Upper lobe of left lung (tissue), 6 donors: ENCODE results near the gene ERMARD. TPM values are rescaled to one million over a fixed set of nuclear protein-coding genes. Genes with fewer than 3 reads are reported as not detected.

Source experiments
- ATAC-seq, 2 donors: fragments of 200-7000 bp; cut with Tn5 transposase; one replicate each; pipeline ENCODE4 v1.9.1; 2022; ENCODE audit warnings: mild to moderate bottlenecking in 2 of 2, moderate library complexity in 2 of 2; ENCODE audit not compliant: low FRiP score in 2 of 2
- DNase-seq, 2 donors: peaks; one replicate each; pipeline ENCODE4 v3.0.0-alpha.2; 2019 to 2020
- H3K27ac ChIP-seq, 4 donors: fragments of 200-600 bp; sonication (generic); one replicate each; pipeline ENCODE4 v1.5.1; 2016 to 2019
- H3K27me3 ChIP-seq, 4 donors: fragments of 200-600 bp; sonication (generic); one replicate each; pipeline ENCODE4 v1.5.1; 2017 to 2019
- H3K36me3 ChIP-seq, 4 donors: fragments of 200-600 bp; sonication (generic); one replicate each; pipeline ENCODE4 v1.5.1; 2016 to 2019
- H3K4me1 ChIP-seq, 4 donors: fragments of 200-600 bp; sonication (generic); one replicate each; pipeline ENCODE4 v1.5.1; 2018 to 2019
- H3K4me3 ChIP-seq, 4 donors: fragments of 200-600 bp; sonication (generic); one replicate each; pipeline ENCODE4 v1.5.1; 2017 to 2019; ENCODE audit warnings: mild to moderate bottlenecking in 2 of 4, moderate library complexity in 1 of 4
- H3K9me3 ChIP-seq, 4 donors: fragments of 200-600 bp; sonication (generic); one replicate each; pipeline ENCODE4 v1.5.1; 2018 to 2019
- EP300 ChIP-seq, 4 donors: sonication (generic); formaldehyde crosslinking; IDR thresholded peaks; one replicate each; pipeline ENCODE4 v1.5.1; 2017; ENCODE audit warnings: antibody characterized with exemption in 4 of 4, control low read depth in 2 of 4
- POLR2A ChIP-seq, 4 donors: fragments of 450-650 bp; IDR thresholded peaks; one replicate each; pipeline ENCODE4 v1.5.1; 2016 to 2017; ENCODE audit warnings: antibody characterized with exemption in 4 of 4, mild to moderate bottlenecking in 2 of 4
- POLR2AphosphoS5 ChIP-seq, 2 donors: sonication (generic); formaldehyde crosslinking; IDR thresholded peaks; one replicate each; pipeline ENCODE4 v1.5.1; 2017; ENCODE audit warnings: antibody characterized with exemption in 2 of 2
- WGBS, 2 donors: methylation state at CpG; one replicate each; pipeline ENCODE4 v1.1.5; 2017 to 2018; 5-methylcytosine and 5-hydroxymethylcytosine counted together
- total RNA-seq, 6 donors: library from RNA; depleted of rRNA in 4 of 6; stranded (reverse); fragments of >200 nt in 4 of 6; gene quantifications; one replicate each; pipeline versions ENCODE4 v1.1.0 to v1.2.1, GENCODE V29; 2016 to 2021
- TF ChIP-seq, protein P1 (sequence below), 6 experiments: fragments of 450-650 bp in 4 of 6; fragments of 200-600 bp in 2 of 6; sonication (generic) in 2 of 6; IDR thresholded peaks; one replicate each; pipeline ENCODE4 v1.5.1; 2016 to 2019; ENCODE audit warnings: antibody characterized with exemption in 6 of 6
- donor health status: DM: no; HTN: no; CAD: no; lungs with moderate emphysema.
- donor health status: DM: no; HTN: yes; CAD: no; lungs with severe emphysema.

Gene ERMARD
- total RNA-seq, 6 donors from 2014 or later, result 12.6 to 51.3 (median 18.5) TPM

DNA sequence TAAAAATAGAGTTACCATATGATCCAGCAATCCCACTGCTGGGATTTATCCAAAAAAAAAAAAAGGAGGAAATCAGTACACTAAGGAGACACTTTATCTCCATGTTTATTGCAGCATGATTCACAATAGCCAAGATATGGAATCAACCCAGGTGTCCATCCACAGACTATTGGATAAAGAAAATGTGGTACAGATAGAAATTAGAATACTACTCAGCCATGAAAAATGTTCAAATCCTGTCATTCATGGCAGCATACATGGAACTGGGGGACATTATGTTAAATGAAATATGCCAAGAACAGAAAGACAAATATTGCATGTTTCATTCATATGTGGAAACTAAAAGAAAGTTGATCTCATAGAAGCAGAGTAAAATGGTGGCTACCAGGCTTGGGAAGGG, 75.3 kb downstream of the ERMARD start:
- DNase-seq, result no peak

DNA sequence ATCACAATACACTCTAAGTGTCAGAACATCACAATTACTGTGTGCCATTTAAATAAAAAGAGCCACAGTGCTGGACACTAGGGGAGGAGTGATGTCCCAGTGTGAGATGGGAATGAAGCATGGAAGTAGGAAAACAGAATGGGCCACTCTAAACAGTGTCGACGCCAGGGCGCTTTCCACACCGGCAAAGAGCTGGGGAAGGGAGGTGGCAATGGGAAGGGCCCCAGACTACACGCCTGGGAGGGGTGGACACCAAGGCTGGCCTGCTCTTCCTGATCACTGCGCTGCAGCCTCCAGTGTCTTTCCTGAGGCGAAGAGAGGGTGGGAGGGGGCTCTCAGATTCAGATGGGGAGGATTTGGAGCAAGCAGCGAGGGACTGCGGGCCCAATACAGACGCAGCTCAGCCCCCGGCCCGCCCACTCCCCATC, 75.9 kb downstream of the ERMARD start:
- WGBS, 2 donors, result 69 to 71% methylated on average over 12 of the region's 12 CpGs
- no peak for DNase-seq

More for the DNA sequence above, 75.3 kb downstream of the ERMARD start:
- no peak for TF ChIP-seq EP300 (IDR thresholded peaks at IDR 0.05)
- TF ChIP-seq, protein P1, sequence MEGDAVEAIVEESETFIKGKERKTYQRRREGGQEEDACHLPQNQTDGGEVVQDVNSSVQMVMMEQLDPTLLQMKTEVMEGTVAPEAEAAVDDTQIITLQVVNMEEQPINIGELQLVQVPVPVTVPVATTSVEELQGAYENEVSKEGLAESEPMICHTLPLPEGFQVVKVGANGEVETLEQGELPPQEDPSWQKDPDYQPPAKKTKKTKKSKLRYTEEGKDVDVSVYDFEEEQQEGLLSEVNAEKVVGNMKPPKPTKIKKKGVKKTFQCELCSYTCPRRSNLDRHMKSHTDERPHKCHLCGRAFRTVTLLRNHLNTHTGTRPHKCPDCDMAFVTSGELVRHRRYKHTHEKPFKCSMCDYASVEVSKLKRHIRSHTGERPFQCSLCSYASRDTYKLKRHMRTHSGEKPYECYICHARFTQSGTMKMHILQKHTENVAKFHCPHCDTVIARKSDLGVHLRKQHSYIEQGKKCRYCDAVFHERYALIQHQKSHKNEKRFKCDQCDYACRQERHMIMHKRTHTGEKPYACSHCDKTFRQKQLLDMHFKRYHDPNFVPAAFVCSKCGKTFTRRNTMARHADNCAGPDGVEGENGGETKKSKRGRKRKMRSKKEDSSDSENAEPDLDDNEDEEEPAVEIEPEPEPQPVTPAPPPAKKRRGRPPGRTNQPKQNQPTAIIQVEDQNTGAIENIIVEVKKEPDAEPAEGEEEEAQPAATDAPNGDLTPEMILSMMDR (IDR thresholded peaks at IDR 0.05), result no peak
- no peak for TF ChIP-seq POLR2A (IDR thresholded peaks at IDR 0.05)
- no peak for TF ChIP-seq POLR2AphosphoS5 (IDR thresholded peaks at IDR 0.05)
- no peak overlapping the region for H3K27ac ChIP-seq
- ATAC-seq, result no peak
- H3K4me1 ChIP-seq, result peaks cover 0 to 4% (median 2%) of the 10 kb centered on the region in 4 donors
- no peaks in the 10 kb centered on the region for H3K36me3 ChIP-seq
- H3K4me3 ChIP-seq, result no peak overlapping the region
- H3K9me3 ChIP-seq, result no peaks in the 10 kb centered on the region
- H3K27me3 ChIP-seq, result no peaks in the 10 kb centered on the region

DNA sequence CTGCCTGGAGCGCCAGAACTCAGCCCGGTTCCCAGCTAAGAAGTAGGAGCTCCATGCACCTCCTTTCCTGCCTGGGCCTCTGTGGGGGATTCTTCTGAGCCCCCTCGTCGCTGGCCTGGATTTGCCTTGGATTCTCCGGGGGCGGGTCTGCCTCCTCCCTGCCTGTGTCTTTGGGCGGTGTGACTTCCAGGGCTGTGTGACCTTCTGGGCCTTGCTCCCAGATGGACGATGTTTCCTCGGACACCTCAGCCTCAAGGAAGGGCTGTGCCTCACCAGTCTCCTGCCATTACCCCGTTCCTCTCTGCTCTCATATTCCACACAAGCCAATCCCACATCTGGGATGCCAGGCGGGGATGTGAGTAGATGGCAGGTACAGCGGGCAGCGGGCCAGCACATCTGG, 76.8 kb downstream of the ERMARD start:
- TF ChIP-seq, protein P1 (IDR thresholded peaks at IDR 0.05), result no peak
- no peak for TF ChIP-seq EP300 (IDR thresholded peaks at IDR 0.05)
- TF ChIP-seq POLR2A (IDR thresholded peaks at IDR 0.05), result no peak
- TF ChIP-seq POLR2AphosphoS5 (IDR thresholded peaks at IDR 0.05), result no peak
- ATAC-seq (no peak), DNase-seq (no peak)

More for the DNA sequence above, 75.9 kb downstream of the ERMARD start:
- Histone ChIP-seq H3K27ac (no peak overlapping the region), H3K4me3 (no peak overlapping the region), H3K27me3 (no peaks in the 10 kb centered on the region), H3K9me3 (no peaks in the 10 kb centered on the region), H3K4me1 (peaks cover 0 to 9% (median 4%) of the 10 kb centered on the region in 4 donors), H3K36me3 (no peaks in the 10 kb centered on the region)
- TF ChIP-seq EP300 (IDR thresholded peaks at IDR 0.05) (no peak), POLR2A (IDR thresholded peaks at IDR 0.05) (no peak), POLR2AphosphoS5 (IDR thresholded peaks at IDR 0.05) (no peak)
- TF ChIP-seq, protein P1 (IDR thresholded peaks at IDR 0.05), result no peak
- ATAC-seq, result no peak

DNA sequence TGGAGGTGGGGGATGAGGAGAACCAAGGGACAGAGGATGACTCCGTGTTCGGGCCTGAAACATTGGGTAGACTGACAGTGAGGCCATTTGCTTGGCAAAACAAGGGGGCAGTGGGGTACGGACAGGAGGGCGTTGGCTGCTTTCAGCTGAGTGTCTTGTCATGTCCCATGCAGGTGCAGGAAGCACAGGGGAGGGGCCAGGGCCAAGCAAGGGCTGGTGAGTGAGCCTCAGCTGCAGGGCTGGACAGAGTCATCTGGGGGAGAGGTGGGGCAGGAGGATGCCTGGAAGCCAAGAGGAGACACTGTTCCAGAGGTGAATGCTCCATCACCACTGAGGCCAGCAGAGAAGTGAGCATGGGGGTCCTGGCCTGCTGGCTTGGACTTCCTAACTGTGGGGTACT, 78.4 kb downstream of the ERMARD start:
- DNase-seq, result no peak
- no peak for TF ChIP-seq EP300 (IDR thresholded peaks at IDR 0.05)

More for the DNA sequence above, 76.8 kb downstream of the ERMARD start:
- Histone ChIP-seq H3K4me3 (no peak overlapping the region), H3K27me3 (no peaks in the 10 kb centered on the region), H3K9me3 (no peaks in the 10 kb centered on the region), H3K27ac (no peak overlapping the region), H3K36me3 (no peaks in the 10 kb centered on the region), H3K4me1 (peaks cover 0 to 17% (median 6%) of the 10 kb centered on the region in 4 donors)
- WGBS, 2 donors, result 75 to 76% methylated on average over 13 of the region's 13 CpGs

DNA sequence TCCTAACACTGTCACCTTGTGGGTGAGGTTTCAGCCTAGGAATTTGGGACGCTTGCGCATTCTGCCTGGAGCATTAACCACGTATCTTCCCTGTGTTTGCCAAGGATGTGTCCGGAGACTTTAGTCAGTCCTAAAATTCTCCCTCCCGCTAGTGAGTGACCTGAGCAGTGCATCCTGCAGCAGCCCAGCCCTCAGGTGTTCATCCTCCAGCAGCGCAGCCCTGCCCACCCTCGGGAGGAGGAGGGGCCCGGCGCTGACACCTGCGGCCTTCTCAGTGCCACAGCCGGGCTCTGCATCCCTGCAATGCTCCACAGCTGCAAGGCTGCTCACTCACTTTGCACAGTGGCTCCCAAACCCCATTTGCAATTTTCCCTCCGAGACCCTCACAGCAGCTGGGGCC, 79.5 kb downstream of the ERMARD start:
- 62 to 86% methylated on average over 12 of the region's 12 CpGs for WGBS, 2 donors
- Histone ChIP-seq H3K4me1 (peaks cover 0 to 17% (median 6%) of the 10 kb centered on the region in 4 donors), H3K9me3 (no peaks in the 10 kb centered on the region), H3K27ac (no peak overlapping the region), H3K36me3 (no peaks in the 10 kb centered on the region), H3K27me3 (no peaks in the 10 kb centered on the region), H3K4me3 (no peak overlapping the region)
- DNase-seq, result no peak
- peak in 1 of 2 donors; percentile 61 for ATAC-seq
- no peak for TF ChIP-seq POLR2A (IDR thresholded peaks at IDR 0.05)
- no peak for TF ChIP-seq POLR2AphosphoS5 (IDR thresholded peaks at IDR 0.05)
- TF ChIP-seq EP300 (IDR thresholded peaks at IDR 0.05), result no peak
- TF ChIP-seq, protein P1 (IDR thresholded peaks at IDR 0.05), result no peak

More for the DNA sequence above, 78.4 kb downstream of the ERMARD start:
- Histone ChIP-seq H3K4me3 (no peak overlapping the region), H3K4me1 (peaks cover 0 to 17% (median 6%) of the 10 kb centered on the region in 4 donors), H3K27me3 (no peaks in the 10 kb centered on the region), H3K9me3 (no peaks in the 10 kb centered on the region), H3K36me3 (no peaks in the 10 kb centered on the region), H3K27ac (no peak overlapping the region)
- ATAC-seq, result no peak
- WGBS, 2 donors, result 85 to 87% methylated on average over 4 of the region's 4 CpGs

Other genes with a start within 250 kb of the ERMARD start
- gene WDR27, start 49.6 kb upstream of the ERMARD start, total RNA-seq, result 10 to 100 TPM; 20.1 to 80.7 (median 40.3) TPM
- 10 to 100 TPM; 16.8 to 33.5 (median 26.9) TPM for gene C6orf120, start 49.5 kb upstream of the ERMARD start, total RNA-seq
- 10 to 100 TPM; 30.0 to 79.2 (median 42.4) TPM for gene PHF10, start 27.1 kb upstream of the ERMARD start, total RNA-seq
- gene DYNLT2, start 50 bp upstream of the ERMARD start, total RNA-seq, result 1 to 10 TPM in 5 of 6 donors, under 1 TPM in 1; 0.89 to 6.3 (median 1.2) TPM